LNCAP (cell line): ENCODE data around the gene PTPRR.

Experiments
- CTCF ChIP-seq: fragments of 450-650 bp; IDR thresholded peaks from 2 replicates; pipeline ENCODE4 v1.5.1; 2017; ENCODE audit warnings: mild to moderate bottlenecking

Gene PTPRR

DNA sequence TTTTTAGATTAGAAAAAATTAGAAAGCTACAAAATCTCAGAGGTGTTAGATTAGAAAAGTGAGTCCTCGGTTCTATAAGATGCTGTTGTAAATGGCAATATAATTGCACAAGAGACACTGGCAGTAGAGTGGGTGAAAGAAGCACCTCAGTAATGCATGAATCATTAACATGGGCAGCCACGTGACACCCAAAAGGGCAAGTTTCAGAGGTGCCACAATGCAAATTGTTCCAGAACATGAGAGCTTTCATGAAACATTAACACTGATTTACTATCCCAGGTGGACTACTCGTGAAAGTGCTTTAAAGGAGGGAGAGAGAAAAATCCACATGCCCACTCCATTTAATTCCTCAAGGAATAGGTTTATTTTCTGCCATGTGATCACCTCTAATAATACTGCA, 108.4 kb downstream of the PTPRR start:
- TF ChIP-seq CTCF: no peak

- no peak for TF ChIP-seq CTCF
These were observed 110.7 kb downstream of the PTPRR start for GRCh38 chr12:70809887-70810286.

- no peak for TF ChIP-seq CTCF
These were observed 113.7 kb downstream of the PTPRR start for GRCh38 chr12:70806827-70807226.

DNA sequence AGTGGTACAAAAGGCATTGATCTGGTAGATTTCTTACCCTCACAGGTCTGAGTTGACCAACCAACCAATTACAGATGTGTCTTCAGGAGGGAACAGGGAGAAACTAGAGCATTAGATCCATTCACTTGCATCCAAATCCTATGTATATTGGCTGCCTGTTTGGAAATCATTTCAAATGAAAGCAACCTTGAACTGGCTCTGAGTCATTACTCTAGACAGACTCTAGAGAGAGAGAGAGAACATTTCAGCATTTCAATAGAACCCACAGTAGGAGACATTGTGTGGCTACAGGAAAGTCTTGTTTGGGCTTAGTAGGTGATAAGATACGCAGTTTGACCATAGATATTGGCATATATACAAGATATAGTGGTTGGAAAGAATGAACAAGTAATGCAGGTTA, 114.5 kb downstream of the PTPRR start:
- TF ChIP-seq CTCF: no peak

GRCh38 chr12:70798016-70798783, 122.3 kb downstream of the PTPRR start:
- TF ChIP-seq CTCF: no peak

DNA sequence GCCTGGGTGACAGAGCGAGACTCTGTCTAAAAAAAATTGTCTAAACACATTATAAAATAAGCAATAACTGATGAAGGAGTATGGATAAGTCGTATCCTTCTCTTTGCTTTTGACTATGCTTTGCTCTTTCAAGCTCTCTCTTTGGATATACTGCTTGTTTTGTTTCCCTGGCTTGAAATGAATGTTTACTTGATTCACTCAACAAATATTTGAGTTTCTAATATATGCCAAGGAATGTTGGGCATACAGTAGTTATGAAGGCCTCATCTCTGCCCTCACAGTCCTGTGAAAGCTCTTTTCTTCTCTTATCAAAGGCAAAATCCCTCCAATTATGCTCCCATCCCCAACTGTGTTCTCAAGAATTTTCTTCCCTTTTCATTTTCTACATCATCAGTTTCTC, 123.5 kb downstream of the PTPRR start:
- TF ChIP-seq CTCF: no peak

GRCh38 chr12:70795608-70796007, 124.9 kb downstream of the PTPRR start:
- TF ChIP-seq CTCF: no peak

DNA sequence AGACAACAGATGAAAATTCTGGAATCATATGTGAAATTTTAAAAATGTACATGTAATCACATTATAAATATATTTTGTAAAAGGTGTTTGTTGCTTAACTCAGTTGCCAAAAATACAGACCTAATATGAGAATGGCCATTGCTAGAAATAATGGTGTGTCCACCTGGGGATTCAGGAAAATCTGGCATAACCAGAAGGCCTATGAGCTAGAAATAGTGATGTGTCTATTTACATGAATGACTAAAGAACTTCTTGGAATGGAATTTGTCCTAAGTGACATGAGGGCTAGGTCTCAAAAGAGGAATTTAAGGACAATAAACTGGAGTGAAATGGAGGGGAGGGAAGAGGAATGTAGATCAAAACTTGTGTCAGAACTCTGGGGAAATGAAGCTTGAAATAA, 126.4 kb downstream of the PTPRR start:
- no peak for TF ChIP-seq CTCF
